Activated B cell treated with CpG ODN at 0.5 μM for 24 hours (primary cell): ENCODE results near the gene NMT1. TPM values are rescaled to one million over a fixed set of nuclear protein-coding genes. Genes with fewer than 3 reads are reported as not detected.

Experiments used
- ATAC-seq: fragments of 200-7000 bp; cut with Tn5 transposase; one replicate; pipeline ENCODE4 v1.10.0; 2021; ENCODE audit warnings: low read depth, mild to moderate bottlenecking, moderate library complexity
- CTCF ChIA-PET: fragments of 350-600 bp; sonication (Branson Sonifier 250); formaldehyde crosslinking; loops from one replicate; lab custom pipeline; 2021; ENCODE audit warnings: antibody characterized with exemption; lab: Charles Lee
- POLR2A ChIA-PET: fragments of 350-600 bp; sonication (Branson Sonifier 250); formaldehyde crosslinking; loops from one replicate; lab custom pipeline; 2021; ENCODE audit warnings: antibody characterized with exemption; lab: Charles Lee
- DNase-seq: peaks from one replicate; pipeline ENCODE4 v3.0.0; 2022
- H3K27ac Mint-ChIP-seq: one replicate; pipeline ENCODE4 v1.8.0; 2020; ENCODE audit warnings: mixed read lengths
- H3K27me3 Mint-ChIP-seq: one replicate; pipeline ENCODE4 v1.8.0; 2021; ENCODE audit warnings: mixed read lengths
- H3K36me3 Mint-ChIP-seq: one replicate; pipeline ENCODE4 v1.8.0; 2021; ENCODE audit warnings: low read depth, mixed read lengths
- H3K4me1 Mint-ChIP-seq: one replicate; pipeline ENCODE4 v1.8.0; 2021; ENCODE audit warnings: mixed read lengths
- H3K4me3 Mint-ChIP-seq: one replicate; pipeline ENCODE4 v1.8.0; 2020; ENCODE audit warnings: mild to moderate bottlenecking, mixed read lengths
- H3K9me3 Mint-ChIP-seq: one replicate; pipeline ENCODE4 v1.8.0; 2020; ENCODE audit warnings: mixed read lengths
- intact Hi-C: fragments of 100-400 bp; cut with micrococcal nuclease; formaldehyde crosslinking; loops from one replicate; pipeline ENCODE4 v1.15.1; 2024
- total RNA-seq: library from RNA; stranded (reverse); gene quantifications from 2 replicates; pipeline ENCODE4 v1.2.3, GENCODE V29; 2022
- TF ChIP-seq, protein P1 (sequence below): fragments of 200-600 bp; IDR thresholded peaks from one replicate; pipeline ENCODE4 v1.8.0; 2022; ENCODE audit warnings: antibody characterized with exemption, mild to moderate bottlenecking

The NMT1 gene
- total RNA-seq, 1 donor from 2014 or later: 154 TPM

DNA sequence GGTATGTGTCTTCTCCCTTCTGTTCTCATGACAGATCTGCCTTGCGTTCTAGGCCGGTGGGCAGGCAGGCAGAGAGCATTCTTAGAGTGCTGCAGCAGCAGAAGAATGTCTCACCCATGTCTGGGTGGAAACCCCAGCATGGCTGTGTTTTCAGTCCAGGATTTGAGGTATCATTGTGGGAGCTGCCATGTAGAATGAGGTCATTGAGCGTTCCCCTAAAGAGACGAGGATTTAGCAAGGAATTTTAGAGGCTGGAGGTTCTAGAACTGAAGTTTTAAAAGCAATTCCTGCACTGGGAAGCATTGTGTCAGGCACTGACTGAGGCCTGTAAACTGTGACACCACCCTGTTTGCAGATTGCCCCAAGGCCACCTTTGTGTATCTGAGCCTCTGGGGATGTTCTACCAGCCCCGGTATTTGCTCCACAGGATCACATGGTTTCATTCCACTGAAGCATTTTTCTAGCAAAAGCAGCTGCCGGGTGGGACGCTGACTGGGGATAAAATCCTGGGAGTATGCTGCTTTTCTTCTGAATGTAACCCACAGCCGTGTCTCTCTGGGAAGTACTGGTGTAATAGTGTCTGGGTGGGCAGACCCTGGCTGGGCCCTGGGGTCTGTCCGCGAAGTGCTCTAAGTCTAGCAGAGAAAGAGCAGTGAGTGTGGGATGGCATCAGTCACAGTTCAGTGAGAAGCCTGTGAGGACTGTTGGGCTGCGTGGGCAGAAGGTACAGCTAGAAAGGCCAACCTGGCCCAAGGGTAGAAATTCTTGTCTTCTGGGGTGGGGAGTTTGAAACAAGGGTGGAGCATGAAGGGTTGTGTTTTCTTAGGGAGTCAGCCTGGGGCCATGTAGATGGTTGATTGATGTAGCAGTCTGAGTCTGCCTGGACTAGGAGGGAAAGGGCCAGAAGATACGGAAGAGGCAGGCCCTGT lies 41.0 kb downstream of the NMT1 start:
- Mint-ChIP-seq H3K36me3 (peaks cover 85% of the 10 kb centered on the region), H3K27ac (no peak overlapping the region), H3K9me3 (no peaks in the 10 kb centered on the region), H3K27me3 (no peaks in the 10 kb centered on the region), H3K4me3 (no peak overlapping the region), H3K4me1 (peaks cover 3% of the 10 kb centered on the region)
- DNase-seq: no peak
- ChIA-PET POLR2A (no interaction called here), CTCF (no interaction called here)
- TF ChIP-seq, protein P1, sequence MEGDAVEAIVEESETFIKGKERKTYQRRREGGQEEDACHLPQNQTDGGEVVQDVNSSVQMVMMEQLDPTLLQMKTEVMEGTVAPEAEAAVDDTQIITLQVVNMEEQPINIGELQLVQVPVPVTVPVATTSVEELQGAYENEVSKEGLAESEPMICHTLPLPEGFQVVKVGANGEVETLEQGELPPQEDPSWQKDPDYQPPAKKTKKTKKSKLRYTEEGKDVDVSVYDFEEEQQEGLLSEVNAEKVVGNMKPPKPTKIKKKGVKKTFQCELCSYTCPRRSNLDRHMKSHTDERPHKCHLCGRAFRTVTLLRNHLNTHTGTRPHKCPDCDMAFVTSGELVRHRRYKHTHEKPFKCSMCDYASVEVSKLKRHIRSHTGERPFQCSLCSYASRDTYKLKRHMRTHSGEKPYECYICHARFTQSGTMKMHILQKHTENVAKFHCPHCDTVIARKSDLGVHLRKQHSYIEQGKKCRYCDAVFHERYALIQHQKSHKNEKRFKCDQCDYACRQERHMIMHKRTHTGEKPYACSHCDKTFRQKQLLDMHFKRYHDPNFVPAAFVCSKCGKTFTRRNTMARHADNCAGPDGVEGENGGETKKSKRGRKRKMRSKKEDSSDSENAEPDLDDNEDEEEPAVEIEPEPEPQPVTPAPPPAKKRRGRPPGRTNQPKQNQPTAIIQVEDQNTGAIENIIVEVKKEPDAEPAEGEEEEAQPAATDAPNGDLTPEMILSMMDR: no peak
- intact Hi-C loops: no loop called here
- ATAC-seq: no peak

DNA sequence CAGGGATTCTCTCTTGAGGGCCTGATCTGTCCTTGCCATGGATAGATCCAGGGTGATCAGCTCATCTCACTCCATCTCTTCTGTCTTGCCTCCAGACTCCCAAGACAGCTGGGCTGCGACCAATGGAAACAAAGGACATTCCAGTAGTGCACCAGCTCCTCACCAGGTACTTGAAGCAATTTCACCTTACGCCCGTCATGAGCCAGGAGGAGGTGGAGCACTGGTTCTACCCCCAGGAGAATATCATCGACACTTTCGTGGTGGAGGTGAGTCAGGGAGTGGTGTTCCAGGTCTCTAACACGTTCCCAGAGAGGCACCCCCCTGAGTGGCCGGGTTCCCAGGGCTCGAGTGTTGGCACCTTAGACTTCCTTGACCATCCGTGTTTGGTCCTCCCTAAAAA lies 41.7 kb downstream of the NMT1 start:
- Mint-ChIP-seq H3K36me3 (peaks cover 84% of the 10 kb centered on the region), H3K9me3 (no peaks in the 10 kb centered on the region), H3K4me3 (no peak overlapping the region), H3K27ac (no peak overlapping the region), H3K4me1 (peaks cover 3% of the 10 kb centered on the region), H3K27me3 (no peaks in the 10 kb centered on the region)
- ChIA-PET POLR2A (no interaction called here), CTCF (no interaction called here)
- TF ChIP-seq, protein P1: no peak
- intact Hi-C loops: no loop called here
- ATAC-seq (no peak), DNase-seq (no peak)

DNA sequence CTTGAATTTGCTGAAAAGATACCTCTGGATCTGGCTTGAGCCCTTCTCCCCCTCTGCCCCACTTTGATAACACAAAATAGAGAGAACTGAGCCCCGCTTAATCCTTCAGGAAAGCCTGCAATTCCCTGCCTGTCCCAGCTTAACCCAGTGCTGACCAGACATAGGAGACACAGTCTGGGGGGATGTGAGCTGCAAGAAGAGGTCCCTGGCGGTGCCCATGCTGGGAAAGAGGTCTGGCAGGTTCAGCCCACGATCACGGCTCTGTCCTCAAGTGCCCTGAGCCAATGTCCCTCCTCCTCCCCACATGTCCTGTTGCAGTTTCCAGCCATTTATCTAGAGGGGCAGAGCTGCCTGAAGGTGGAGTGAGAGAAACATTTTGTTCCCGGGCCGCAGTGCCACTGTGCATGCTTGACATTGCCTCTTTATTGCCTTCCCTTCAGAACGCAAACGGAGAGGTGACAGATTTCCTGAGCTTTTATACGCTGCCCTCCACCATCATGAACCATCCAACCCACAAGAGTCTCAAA lies 42.2 kb downstream of the NMT1 start:
- Mint-ChIP-seq H3K27me3 (no peaks in the 10 kb centered on the region), H3K9me3 (no peaks in the 10 kb centered on the region), H3K4me1 (peaks cover 3% of the 10 kb centered on the region), H3K36me3 (peaks cover 84% of the 10 kb centered on the region), H3K4me3 (no peak overlapping the region), H3K27ac (no peak overlapping the region)
- no peak for ATAC-seq
- CTCF ChIA-PET: interaction anchor here (1.6 kb wide), 1 partner anchor 32 kb away, joined by 5 read pairs; the partner anchor contains the start of gene ACBD4
- intact Hi-C loops: no loop called here
- TF ChIP-seq, protein P1: no peak
- POLR2A ChIA-PET: interaction anchor here (0.5 kb wide), 1 partner anchor 9 kb away, joined by 3 read pairs; no protein-coding TSS in a partner anchor
- no peak for DNase-seq

DNA sequence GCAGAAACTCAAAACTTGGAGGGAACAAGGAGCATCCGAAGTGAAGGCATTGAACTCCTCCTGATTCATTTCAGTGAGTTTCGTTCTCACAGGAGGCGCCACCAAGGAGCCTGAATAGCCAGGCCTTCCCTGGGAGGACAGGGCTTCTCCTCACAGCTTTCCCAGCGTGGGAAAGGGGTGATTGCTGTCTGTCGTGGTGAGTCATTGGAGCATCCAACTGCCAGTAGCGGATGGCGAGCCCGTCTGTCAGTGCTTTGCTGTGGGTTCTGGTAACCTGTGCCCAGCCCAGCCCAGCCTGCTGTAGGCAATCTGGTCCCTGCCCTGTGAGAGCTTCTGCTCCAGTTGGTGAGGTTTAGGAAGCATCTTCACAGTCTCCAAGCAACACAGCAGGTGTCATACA lies 42.9 kb downstream of the NMT1 start:
- CTCF ChIA-PET: interaction anchor here (1.6 kb wide), 1 partner anchor 31 kb away, joined by 5 read pairs; the partner anchor contains the start of gene ACBD4
- peaks cover 3% of the 10 kb centered on the region for H3K4me1 Mint-ChIP-seq
- POLR2A ChIA-PET: no interaction called here
- intact Hi-C loops: no loop called here
- ATAC-seq: no peak
- H3K27ac Mint-ChIP-seq: no peak overlapping the region
- TF ChIP-seq, protein P1: no peak
- H3K4me3 Mint-ChIP-seq: no peak overlapping the region
- H3K36me3 Mint-ChIP-seq: peaks cover 84% of the 10 kb centered on the region
- no peak for DNase-seq
- H3K27me3 Mint-ChIP-seq: no peaks in the 10 kb centered on the region
- no peaks in the 10 kb centered on the region for H3K9me3 Mint-ChIP-seq

DNA sequence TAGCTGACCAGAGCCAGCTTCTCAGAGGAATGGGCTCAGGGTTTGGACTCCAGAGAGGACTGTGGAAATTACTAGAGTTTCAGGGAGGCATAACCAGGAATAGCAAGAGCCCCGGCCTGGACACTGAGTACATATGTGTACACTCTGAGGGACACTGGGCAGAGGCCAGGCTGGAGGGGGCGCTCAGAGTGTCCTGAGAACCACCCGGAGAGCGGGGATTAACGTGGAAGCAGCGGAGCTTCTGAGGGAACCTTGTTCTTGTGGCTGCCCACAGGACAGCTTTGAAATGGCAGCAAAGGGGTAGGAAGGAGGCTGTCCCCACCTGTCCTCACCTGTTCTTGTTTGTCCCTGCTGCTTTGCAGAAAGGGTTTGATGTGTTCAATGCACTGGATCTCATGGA lies 43.4 kb downstream of the NMT1 start:
- ATAC-seq (no peak), DNase-seq (no peak)
- Mint-ChIP-seq H3K27me3 (no peaks in the 10 kb centered on the region), H3K4me1 (no peaks in the 10 kb centered on the region), H3K36me3 (peaks cover 82% of the 10 kb centered on the region), H3K9me3 (no peaks in the 10 kb centered on the region), H3K4me3 (no peak overlapping the region), H3K27ac (no peak overlapping the region)
- TF ChIP-seq, protein P1: no peak
- POLR2A ChIA-PET: no interaction called here
- intact Hi-C loops: no loop called here
- CTCF ChIA-PET: interaction anchor here (1.6 kb wide), 1 partner anchor 31 kb away, joined by 5 read pairs; the partner anchor contains the start of gene ACBD4
